NCI-H146 treated with DMSO at 0.1 percent for 48 hours (cell line): Measurements from ENCODE around the gene DYRK1A.
"Not testable (repeated sequence)": the region's sequence is repeated elsewhere in the genome, so short reads cannot be mapped to it uniquely, and the experiment has no call there.

Experiments used
- DNase-seq: peaks from one replicate; lab custom pipeline; 2025; ENCODE audit not compliant: unreplicated experiment; lab: John Stamatoyannopoulos, UW

DYRK1A gene

GRCh38 chr21:37524944-37525343, 158.4 kb downstream of the DYRK1A start:
- DNase-seq: not testable (repeated sequence)

- no peak for DNase-seq
These were observed 159.2 kb downstream of the DYRK1A start for GRCh38 chr21:37525810-37526209.

- no peak for DNase-seq
These were observed 160.5 kb downstream of the DYRK1A start for GRCh38 chr21:37527103-37527502.

- DNase-seq: no peak
These were observed 161.1 kb downstream of the DYRK1A start for GRCh38 chr21:37527716-37528115.

GRCh38 chr21:37528150-37528937, 161.8 kb downstream of the DYRK1A start:
- no peak for DNase-seq

GRCh38 chr21:37529649-37530048, 163.1 kb downstream of the DYRK1A start:
- DNase-seq: no peak

GRCh38 chr21:37530901-37531351, 164.4 kb downstream of the DYRK1A start:
- no peak for DNase-seq

GRCh38 chr21:37531431-37531932, 164.9 kb downstream of the DYRK1A start:
- no peak for DNase-seq

- no peak for DNase-seq
These were observed 166.6 kb downstream of the DYRK1A start for GRCh38 chr21:37532868-37533780.

- DNase-seq: no peak
These were observed 167.9 kb downstream of the DYRK1A start for GRCh38 chr21:37534431-37534830.

GRCh38 chr21:37535130-37535529, 168.6 kb downstream of the DYRK1A start:
- no peak for DNase-seq

- DNase-seq: no peak
These were observed 169.1 kb downstream of the DYRK1A start for GRCh38 chr21:37535672-37536071.

GRCh38 chr21:37536616-37537278, 170.2 kb downstream of the DYRK1A start:
- no peak for DNase-seq

- no peak for DNase-seq
These were observed 170.9 kb downstream of the DYRK1A start for GRCh38 chr21:37537391-37537996.

- no peak for DNase-seq
These were observed 172.5 kb downstream of the DYRK1A start for GRCh38 chr21:37538971-37539590.

- DNase-seq: not testable (repeated sequence)
These were observed 174.6 kb downstream of the DYRK1A start for GRCh38 chr21:37541128-37541527.

- DNase-seq: no peak
These were observed 175.9 kb downstream of the DYRK1A start for GRCh38 chr21:37542512-37542911.

GRCh38 chr21:37546299-37546908, 179.8 kb downstream of the DYRK1A start:
- no peak for DNase-seq

GRCh38 chr21:37546949-37547614, 180.5 kb downstream of the DYRK1A start:
- DNase-seq: no peak
